PC-9 (cell line): Measurements from ENCODE around the gene CFAP99. TPM values are rescaled to one million over a fixed set of nuclear protein-coding genes. Genes with fewer than 3 reads are reported as not detected.

ENCODE experiments used
- BruUV-seq: library from RNA; stranded (reverse); fragments of 400-500 nt; replicated peaks from 2 replicates; lab custom pipeline; 2021; lab: Mats Ljungman, UMichigan
- CTCF ChIA-PET: fragments of 300-600 bp; sonication (Branson Sonifier 250); formaldehyde crosslinking; loops from one replicate; lab custom pipeline; 2022; ENCODE audit warnings: antibody characterized with exemption; lab: Charles Lee
- POLR2A ChIA-PET: fragments of 300-600 bp; sonication (Branson Sonifier 250); formaldehyde crosslinking; loops from one replicate; lab custom pipeline; 2022; ENCODE audit warnings: antibody characterized with exemption; ENCODE audit not compliant: unreplicated experiment; lab: Charles Lee
- DNase-seq, 2 experiments: peaks; one replicate each; pipeline versions ENCODE4 v3.0.0 to v3.0.0-alpha.2; 2015 to 2022; ENCODE audit warnings: mixed read lengths in 1 of 2
- H2AFZ ChIP-seq: fragments of 200-600 bp; sonication (generic); 2 replicates; pipeline ENCODE4 v1.8.1; 2017; ENCODE audit warnings: antibody characterized with exemption
- H3F3A ChIP-seq: fragments of 200-600 bp; sonication (generic); 2 replicates; pipeline ENCODE4 v1.8.1; 2017; ENCODE audit warnings: antibody characterized with exemption, mild to moderate bottlenecking, low read depth; ENCODE audit not compliant: insufficient read depth
- H3K27ac ChIP-seq: fragments of 200-600 bp; sonication (generic); 2 replicates; pipeline ENCODE4 v1.6.1; 2016; ENCODE audit warnings: mixed run types
- H3K27me3 ChIP-seq: fragments of 200-600 bp; sonication (generic); 2 replicates; pipeline ENCODE4 v1.6.1; 2016; ENCODE audit warnings: low read depth, mixed run types; ENCODE audit not compliant: insufficient read depth
- H3K36me3 ChIP-seq: fragments of 200-600 bp; sonication (generic); 2 replicates; pipeline ENCODE4 v1.6.1; 2016; ENCODE audit warnings: low read depth, mixed run types
- H3K4me1 ChIP-seq: fragments of 200-600 bp; sonication (generic); replicated peaks from 2 replicates; pipeline ENCODE4 v1.6.1; 2016; ENCODE audit warnings: mixed run types; ENCODE audit not compliant: insufficient read depth
- H3K4me2 ChIP-seq: fragments of 200-600 bp; sonication (generic); 2 replicates; pipeline ENCODE4 v1.6.1; 2017; ENCODE audit warnings: mixed run types
- H3K4me3 ChIP-seq: fragments of 200-600 bp; sonication (generic); 2 replicates; pipeline ENCODE4 v1.6.1; 2016; ENCODE audit warnings: mixed run types
- H3K79me2 ChIP-seq: fragments of 200-600 bp; sonication (generic); 2 replicates; pipeline ENCODE4 v1.6.1; 2017; ENCODE audit warnings: low read depth, mixed run types
- H3K9me2 ChIP-seq: fragments of 200-600 bp; sonication (generic); 2 replicates; pipeline ENCODE4 v1.8.1; 2017; ENCODE audit warnings: mild to moderate bottlenecking; ENCODE audit not compliant: insufficient read depth
- H3K9me3 ChIP-seq: fragments of 200-600 bp; sonication (generic); 2 replicates; pipeline ENCODE4 v1.8.1; 2016; ENCODE audit warnings: low read depth; ENCODE audit not compliant: insufficient read depth
- H4K20me1 ChIP-seq: fragments of 200-600 bp; sonication (generic); 2 replicates; pipeline ENCODE4 v1.8.1; 2017; ENCODE audit not compliant: insufficient read depth
- CTCF ChIP-seq: fragments of 200-600 bp; sonication (generic); conservative IDR thresholded peaks from 2 replicates; pipeline ENCODE4 v1.6.1; 2017; ENCODE audit warnings: mixed run types, antibody characterized with exemption, mild to moderate bottlenecking, moderate library complexity
- EZH2 ChIP-seq: fragments of 200-600 bp; sonication (generic); IDR thresholded peaks from 2 replicates; pipeline ENCODE4 v1.8.0; 2017; ENCODE audit warnings: antibody characterized with exemption, low read depth
- intact Hi-C: fragments of 100-400 bp; cut with micrococcal nuclease; formaldehyde crosslinking; loops from one replicate; pipeline ENCODE4 v1.10.0; 2022; ENCODE audit not compliant: unreplicated experiment
- total RNA-seq: library from RNA; stranded (reverse); gene quantifications from 2 replicates; pipeline ENCODE4 v1.2.3, GENCODE V29; 2021

The CFAP99 gene
- total RNA-seq, 1 experiment from 2014 or later: 0.85 TPM

- Histone ChIP-seq H3K27ac (no peak overlapping the region), H3K9me2 (no peaks in the 10 kb centered on the region), H3F3A (no peaks in the 10 kb centered on the region), H3K9me3 (no peaks in the 10 kb centered on the region), H3K4me2 (no peak overlapping the region), H2AFZ (no peak overlapping the region), H4K20me1 (no peaks in the 10 kb centered on the region), H3K27me3 (peaks cover 5% of the 10 kb centered on the region; the same call in 1 of the 2 replicates), H3K79me2 (no peaks in the 10 kb centered on the region), H3K36me3 (no peaks in the 10 kb centered on the region), H3K4me3 (no peak overlapping the region), H3K4me1 (no peaks in the 10 kb centered on the region)
- no peak for TF ChIP-seq EZH2
- no peak for TF ChIP-seq CTCF
- intact Hi-C loops: no loop called here
- DNase-seq: no peak
- POLR2A ChIA-PET: no interaction called here
- CTCF ChIA-PET: no interaction called here
- no TSS peak for BruUV-seq
Measured at GRCh38 chr4:2390784-2391421, 27.9 kb upstream of the CFAP99 start.

GRCh38 chr4:2393353-2394270, 25.1 kb upstream of the CFAP99 start:
- Histone ChIP-seq H3K4me1 (no peaks in the 10 kb centered on the region), H3K4me3 (no peak overlapping the region), H3K9me2 (no peaks in the 10 kb centered on the region), H3K27ac (no peak overlapping the region), H4K20me1 (no peaks in the 10 kb centered on the region), H2AFZ (no peak overlapping the region), H3K9me3 (no peaks in the 10 kb centered on the region), H3K79me2 (no peaks in the 10 kb centered on the region), H3K36me3 (no peaks in the 10 kb centered on the region), H3K4me2 (no peak overlapping the region), H3K27me3 (no peaks in the 10 kb centered on the region), H3F3A (no peaks in the 10 kb centered on the region)
- no TSS peak for BruUV-seq
- TF ChIP-seq CTCF: no peak
- TF ChIP-seq EZH2: no peak
- peak in 1 of 2 experiments; percentile 68 for DNase-seq
- ChIA-PET CTCF (interaction anchor here (0.6 to 0.7 kb wide), 2 partner anchors 49 to 55 kb away, joined by 3 to 9 read pairs; no protein-coding TSS in a partner anchor), POLR2A (interaction anchor here (0.6 kb wide), 2 partner anchors 84 to 171 kb away, joined by 3 to 8 read pairs; no protein-coding TSS in a partner anchor)
- intact Hi-C loops: no loop called here

- Histone ChIP-seq H3K79me2 (no peaks in the 10 kb centered on the region), H4K20me1 (no peaks in the 10 kb centered on the region), H3K36me3 (no peaks in the 10 kb centered on the region), H3K4me1 (no peaks in the 10 kb centered on the region), H3K9me2 (no peaks in the 10 kb centered on the region), H3K9me3 (no peaks in the 10 kb centered on the region), H3F3A (no peaks in the 10 kb centered on the region), H3K4me3 (no peak overlapping the region), H3K27me3 (no peaks in the 10 kb centered on the region), H3K4me2 (no peak overlapping the region), H2AFZ (no peak overlapping the region), H3K27ac (no peak overlapping the region)
- BruUV-seq: no TSS peak
- TF ChIP-seq EZH2 (no peak), CTCF (no peak)
- ChIA-PET CTCF (no interaction called here), POLR2A (no interaction called here)
- DNase-seq: no peak
- intact Hi-C loops: no loop called here
Measured at GRCh38 chr4:2394528-2394927, 24.2 kb upstream of the CFAP99 start.
